SK-N-MC (cell line): ENCODE measurements around the gene LRFN2.

Experiments used
- DNase-seq: peaks from one replicate; pipeline ENCODE4 v3.0.0-alpha.2; 2011; ENCODE audit warnings: low read depth, low spot score
- H3K27ac ChIP-seq: fragments of 200-600 bp; sonication (generic); 2 replicates; pipeline ENCODE4 v1.5.1; 2016; ENCODE audit warnings: mixed run types
- H3K36me3 ChIP-seq: fragments of 200-600 bp; sonication (generic); 2 replicates; pipeline ENCODE4 v1.6.1; 2017; ENCODE audit warnings: antibody characterized with exemption, low read length, mixed read lengths; ENCODE audit not compliant: insufficient read depth
- H3K4me3 ChIP-seq: fragments of 200-600 bp; sonication (generic); 2 replicates; pipeline ENCODE4 v1.5.1; 2016
- H3K9ac ChIP-seq: fragments of 200-600 bp; sonication (generic); 2 replicates; pipeline ENCODE4 v1.8.0; 2017; ENCODE audit warnings: mixed run types, mixed read lengths; ENCODE audit not compliant: insufficient read length
- H3K9me3 ChIP-seq: fragments of 200-600 bp; sonication (generic); 2 replicates; pipeline ENCODE4 v1.6.1; 2017; ENCODE audit warnings: low read depth, mild to moderate bottlenecking, antibody characterized with exemption, low read length, moderate library complexity, mixed read lengths
- EZH2 ChIP-seq: fragments of 200-600 bp; sonication (generic); IDR thresholded peaks from one replicate; pipeline ENCODE4 v1.6.1; 2017; ENCODE audit warnings: antibody characterized with exemption
- FOXP2 ChIP-seq: optimal IDR thresholded peaks from 2 replicates; pipeline ENCODE3; 2011; ENCODE audit warnings: mild to moderate bottlenecking, moderate library complexity; ENCODE audit not compliant: insufficient read depth; ENCODE audit errors: extremely low read length, control extremely low read depth
- POLR2AphosphoS5 ChIP-seq: IDR thresholded peaks from 2 replicates; pipeline ENCODE4 v1.6.1; 2012; ENCODE audit warnings: mild to moderate bottlenecking, low read depth, low read length, borderline replicate concordance

LRFN2 gene

DNA sequence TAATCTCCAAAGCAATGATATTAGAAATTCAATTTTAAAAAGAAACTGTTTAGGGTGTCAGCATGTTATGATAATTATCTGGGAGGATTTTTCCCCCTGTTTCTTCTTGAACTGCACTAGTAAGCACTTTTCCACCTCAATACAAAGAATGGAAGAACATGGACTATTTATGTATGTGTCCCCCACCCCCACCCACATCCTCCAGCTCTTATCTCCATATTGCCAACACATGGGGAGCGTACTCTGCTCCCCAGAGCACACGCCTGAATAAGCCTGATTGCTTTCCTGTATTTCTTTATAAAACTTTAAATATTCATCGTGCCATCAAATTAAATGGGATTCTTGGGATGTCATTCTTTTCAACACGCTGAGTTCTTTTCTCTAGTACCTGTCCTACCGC is 11.4 kb upstream of the LRFN2 start:
- no peaks in the 10 kb centered on the region for H3K36me3 ChIP-seq
- TF ChIP-seq FOXP2 (no peak), EZH2 (no peak), POLR2AphosphoS5 (no peak)
- DNase-seq = no peak
- no peak overlapping the region for H3K9ac ChIP-seq
- H3K9me3 ChIP-seq = no peaks in the 10 kb centered on the region
- H3K27ac ChIP-seq = no peak overlapping the region
- H3K4me3 ChIP-seq = no peak overlapping the region

DNA sequence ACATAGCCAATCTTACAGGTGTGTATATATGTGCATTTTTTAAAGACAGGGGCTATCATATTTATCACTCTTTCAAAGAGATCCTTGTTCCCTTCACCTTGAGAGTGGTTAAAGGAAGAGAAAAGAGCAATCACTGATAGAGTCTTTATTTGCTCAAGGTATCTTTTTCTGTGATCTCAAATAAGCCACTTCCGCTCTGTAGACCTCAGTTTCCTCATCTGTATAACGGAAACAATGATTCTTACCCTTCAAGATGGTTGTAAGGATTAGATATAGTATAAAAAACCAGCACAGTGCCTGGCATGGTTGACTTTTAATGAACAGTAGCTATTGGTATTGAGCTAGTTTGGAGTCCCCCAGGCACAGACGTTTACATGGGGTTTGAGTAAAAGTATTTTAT is 10.1 kb upstream of the LRFN2 start:
- TF ChIP-seq FOXP2 (no peak), POLR2AphosphoS5 (no peak), EZH2 (no peak)

DNA sequence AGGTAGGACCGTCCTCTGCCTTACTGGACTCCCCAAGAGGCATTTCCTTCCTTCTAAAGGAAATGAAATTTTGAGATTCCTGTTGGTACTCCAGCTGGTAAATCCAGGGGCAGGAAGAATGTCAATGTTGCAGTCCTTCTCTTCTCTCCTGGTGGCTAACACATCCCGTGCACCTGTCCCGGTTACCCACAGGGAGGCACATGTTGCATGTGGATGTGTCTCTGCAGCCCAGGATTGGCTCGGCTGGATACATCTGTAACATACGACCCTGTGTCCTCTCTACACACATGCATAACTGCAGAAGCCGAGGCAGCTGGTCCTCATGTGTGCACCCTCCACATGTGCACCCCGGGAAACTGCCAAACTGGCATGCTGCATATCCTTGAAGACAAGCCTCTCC is 1.3 kb upstream of the LRFN2 start:
- Histone ChIP-seq H3K36me3 (no peaks in the 10 kb centered on the region), H3K9me3 (no peaks in the 10 kb centered on the region), H3K4me3 (no peak overlapping the region), H3K27ac (no peak overlapping the region), H3K9ac (no peak overlapping the region)
- no peak for DNase-seq
- TF ChIP-seq POLR2AphosphoS5 (no peak), EZH2 (no peak), FOXP2 (no peak)

More for the DNA sequence above, 10.1 kb upstream of the LRFN2 start:
- no peak overlapping the region for H3K9ac ChIP-seq
- no peaks in the 10 kb centered on the region for H3K36me3 ChIP-seq
- H3K9me3 ChIP-seq = no peaks in the 10 kb centered on the region
- no peak for DNase-seq
- no peak overlapping the region for H3K27ac ChIP-seq
- H3K4me3 ChIP-seq = no peak overlapping the region

DNA sequence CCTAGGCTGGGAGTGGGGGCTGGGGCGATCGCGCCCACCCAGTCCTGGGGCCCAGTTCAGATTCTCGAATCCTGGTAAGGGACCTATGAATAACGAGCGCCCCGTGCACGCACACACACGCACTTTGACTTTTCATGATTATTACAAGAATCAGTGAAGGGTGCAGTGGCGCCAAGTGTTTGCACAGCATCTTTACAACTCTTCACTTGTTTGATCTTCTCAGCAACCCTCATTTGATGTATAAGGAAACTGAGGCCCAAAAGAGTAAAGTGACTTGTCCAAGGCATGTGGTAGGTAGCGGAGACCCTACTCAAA is 863 bp upstream of the LRFN2 start:
- Histone ChIP-seq H3K27ac (no peak overlapping the region), H3K36me3 (no peaks in the 10 kb centered on the region), H3K9ac (no peak overlapping the region), H3K9me3 (no peaks in the 10 kb centered on the region), H3K4me3 (peak overlapping the region; percentile 78)
- TF ChIP-seq POLR2AphosphoS5 (no peak), EZH2 (no peak), FOXP2 (no peak)
- DNase-seq = no peak

DNA sequence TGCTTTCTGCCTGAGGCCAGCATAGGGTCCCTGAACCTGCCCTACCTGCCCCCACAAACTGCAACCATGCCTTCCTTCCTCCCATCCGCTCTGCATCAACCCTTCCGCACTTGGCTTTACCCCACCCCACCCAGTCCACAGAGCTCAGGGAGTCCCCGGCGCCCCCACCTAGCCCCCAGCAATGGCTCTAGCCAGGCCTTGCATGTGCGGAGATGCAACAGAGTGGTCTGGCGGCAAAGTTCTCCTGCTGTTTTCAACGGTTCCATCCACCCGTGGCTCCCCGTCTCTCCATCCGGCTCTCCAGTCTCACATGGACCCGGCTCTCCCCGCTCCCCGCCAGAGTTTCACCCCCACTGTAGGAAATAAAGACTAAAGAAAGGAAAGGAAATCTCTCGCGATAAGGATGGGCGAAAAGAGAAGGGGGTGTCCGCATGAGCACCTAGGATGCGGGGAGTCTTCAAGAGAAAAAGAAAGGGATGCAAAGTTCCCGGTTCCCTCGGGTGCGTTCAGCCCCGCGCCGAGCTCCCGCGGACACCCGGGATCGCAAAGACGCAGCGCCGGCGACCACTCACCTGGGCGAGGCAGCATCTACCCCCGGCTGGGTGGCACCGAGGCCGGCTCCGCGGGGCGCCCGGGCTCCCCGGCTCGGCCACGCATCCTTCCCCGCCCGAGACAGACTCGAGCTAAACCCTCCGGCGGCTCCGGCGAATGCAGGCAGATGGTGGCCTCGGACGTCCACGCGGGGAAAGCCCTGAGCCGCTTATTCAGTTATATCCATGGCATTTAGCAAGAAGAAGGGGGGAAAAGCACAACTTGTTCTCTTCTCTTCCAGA is 579 bp downstream of the LRFN2 start:
- no peaks in the 10 kb centered on the region for H3K36me3 ChIP-seq
- H3K4me3 ChIP-seq = peak overlapping the region; percentile 78
- no peak for DNase-seq
- H3K9me3 ChIP-seq = no peaks in the 10 kb centered on the region
- no peak overlapping the region for H3K27ac ChIP-seq
- TF ChIP-seq POLR2AphosphoS5 (no peak), EZH2 (peak; percentile 64)
- H3K9ac ChIP-seq = no peak overlapping the region

DNA sequence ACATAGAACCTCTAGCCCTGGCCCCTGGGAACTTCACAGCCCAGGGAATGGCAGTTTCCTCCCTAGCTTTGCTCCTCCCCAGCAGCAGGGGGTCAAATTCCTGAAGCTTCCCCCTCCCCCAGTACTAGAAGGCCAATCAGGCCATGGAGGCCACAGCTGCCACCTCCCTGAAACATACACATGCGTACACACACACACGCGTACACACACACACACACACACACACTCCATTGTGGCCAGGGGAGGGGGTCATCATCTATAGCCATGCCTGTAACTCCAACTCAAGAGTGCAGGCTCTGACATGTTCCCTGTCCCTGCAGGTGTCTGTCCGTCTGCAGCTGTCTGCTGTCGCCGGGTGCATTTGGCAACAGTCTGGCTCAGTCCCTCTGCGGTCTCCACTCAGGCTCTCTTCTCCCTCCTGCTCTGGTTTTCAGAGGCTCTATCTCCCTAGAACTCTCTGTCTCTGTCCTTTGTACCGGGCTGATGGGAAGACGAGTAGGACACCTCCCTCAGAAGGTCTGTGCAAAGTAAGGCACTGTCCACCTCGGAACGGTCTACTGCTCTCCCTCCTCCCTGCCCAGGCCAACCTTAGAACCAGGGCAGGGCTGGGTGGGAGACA is 1.4 kb downstream of the LRFN2 start:
- peak overlapping the region; percentile 78; the same call in 1 of the 2 replicates for H3K4me3 ChIP-seq
- no peaks in the 10 kb centered on the region for H3K36me3 ChIP-seq
- no peaks in the 10 kb centered on the region for H3K9me3 ChIP-seq
- no peak for DNase-seq
- H3K27ac ChIP-seq = no peak overlapping the region
- TF ChIP-seq EZH2 (no peak), FOXP2 (no peak), POLR2AphosphoS5 (no peak)
- H3K9ac ChIP-seq = no peak overlapping the region

DNA sequence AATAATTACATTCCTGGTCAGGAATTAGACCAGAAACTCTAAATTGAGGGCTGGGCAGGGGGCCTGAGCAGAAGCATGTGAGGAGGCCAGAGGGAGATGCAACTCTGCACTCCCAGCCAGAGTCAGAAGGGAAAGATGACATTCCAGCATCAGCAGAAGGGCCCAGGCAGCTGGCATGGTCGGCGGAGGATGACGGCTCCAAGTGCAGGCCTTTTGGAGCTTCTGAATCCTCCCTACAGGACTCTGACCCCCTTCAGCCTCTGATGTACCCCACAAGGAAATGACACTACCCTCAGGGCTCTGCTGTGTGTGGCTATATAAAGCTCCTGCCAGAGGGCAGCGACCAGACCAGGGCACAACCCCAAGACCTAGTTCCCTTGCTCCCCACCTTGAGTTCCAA is 1.9 kb downstream of the LRFN2 start:
- DNase-seq = no peak
- Histone ChIP-seq H3K27ac (no peak overlapping the region), H3K36me3 (no peaks in the 10 kb centered on the region), H3K9ac (no peak overlapping the region), H3K4me3 (no peak overlapping the region), H3K9me3 (no peaks in the 10 kb centered on the region)
- no peak for TF ChIP-seq FOXP2
- no peak for TF ChIP-seq EZH2
- TF ChIP-seq POLR2AphosphoS5 = no peak

DNA sequence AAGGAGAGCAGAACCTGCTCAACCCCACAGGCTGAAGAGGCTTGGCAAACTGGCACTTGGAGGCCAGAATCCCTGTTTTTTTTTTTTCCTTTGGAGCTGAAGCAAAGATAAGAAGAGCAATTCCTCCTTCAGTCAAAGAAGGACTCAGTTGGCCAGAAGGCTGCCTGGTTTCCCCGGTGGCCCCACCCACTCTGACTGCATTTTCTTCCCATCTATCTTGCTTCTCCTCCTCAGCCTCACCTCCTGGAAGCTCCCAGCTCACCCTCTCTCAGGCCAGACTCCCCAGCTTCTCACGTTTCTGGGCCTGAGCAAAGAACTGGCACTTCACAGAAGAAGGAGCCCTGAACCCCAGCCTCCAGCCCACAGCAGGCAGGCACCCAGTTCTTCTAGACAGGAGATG is 2.4 kb downstream of the LRFN2 start:
- Histone ChIP-seq H3K4me3 (no peak overlapping the region), H3K9ac (no peak overlapping the region), H3K27ac (no peak overlapping the region), H3K36me3 (no peaks in the 10 kb centered on the region), H3K9me3 (no peaks in the 10 kb centered on the region)
- no peak for TF ChIP-seq POLR2AphosphoS5
- no peak for TF ChIP-seq FOXP2
- TF ChIP-seq EZH2 = no peak
- DNase-seq = no peak

DNA sequence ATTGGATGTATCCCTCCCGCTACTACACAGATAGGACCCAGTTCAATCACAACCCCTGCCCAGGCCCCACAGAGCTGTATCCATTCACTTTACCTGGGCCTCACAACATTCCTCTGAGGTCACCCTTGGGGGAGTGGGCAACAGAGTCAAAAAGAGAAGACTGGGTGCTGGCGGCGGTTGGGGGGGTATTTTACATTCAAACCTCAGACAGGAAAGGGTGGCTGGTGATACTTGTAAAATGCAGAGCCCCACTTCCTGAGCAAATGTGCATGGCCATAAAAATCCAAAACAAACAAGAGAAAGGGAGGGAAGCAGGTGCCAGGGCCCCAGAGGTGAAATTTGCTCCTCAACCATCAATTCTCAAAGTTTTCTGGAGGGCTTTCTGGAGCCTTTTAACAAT is 3.5 kb downstream of the LRFN2 start:
- DNase-seq = no peak
- H3K9me3 ChIP-seq = no peaks in the 10 kb centered on the region
- TF ChIP-seq EZH2 = no peak
- no peak for TF ChIP-seq FOXP2
- TF ChIP-seq POLR2AphosphoS5 = no peak
- no peaks in the 10 kb centered on the region for H3K36me3 ChIP-seq
- no peak overlapping the region for H3K27ac ChIP-seq
- no peak overlapping the region for H3K4me3 ChIP-seq
- no peak overlapping the region for H3K9ac ChIP-seq
